GM23338 (cell line): ENCODE data around the gene SFRP5. TPM values are rescaled to one million over a fixed set of nuclear protein-coding genes. Genes with fewer than 3 reads are reported as not detected.

Experiments
- ATAC-seq: fragments of 200-7000 bp; cut with Tn5 transposase; 3 replicates; pipeline ENCODE4 v1.9.1; 2020
- DNase-seq: peaks from one replicate; pipeline ENCODE4 v3.0.0-alpha.2; 2015; ENCODE audit warnings: low spot score
- H2AFZ ChIP-seq: fragments of 200-600 bp; sonication (generic); 2 replicates; pipeline ENCODE4 v1.8.0; 2016; ENCODE audit warnings: antibody characterized with exemption, mild to moderate bottlenecking, moderate library complexity
- H3F3A ChIP-seq: fragments of 200-600 bp; sonication (generic); replicated peaks from 2 replicates; pipeline ENCODE4 v1.8.0; 2017; ENCODE audit warnings: antibody characterized with exemption, mixed run types, low read depth
- H3K27ac ChIP-seq: fragments of 200-600 bp; sonication (generic); 2 replicates; pipeline ENCODE4 v1.6.1; 2016; ENCODE audit warnings: low read depth
- H3K27me3 ChIP-seq: fragments of 200-600 bp; sonication (generic); 2 replicates; pipeline ENCODE4 v1.8.0; 2016; ENCODE audit warnings: mild to moderate bottlenecking, mixed run types, moderate library complexity; ENCODE audit not compliant: insufficient read depth
- H3K36me3 ChIP-seq: fragments of 200-600 bp; sonication (generic); 2 replicates; pipeline ENCODE4 v1.8.0; 2016; ENCODE audit warnings: mild to moderate bottlenecking; ENCODE audit not compliant: insufficient read depth
- H3K4me1 ChIP-seq: fragments of 200-600 bp; sonication (generic); 2 replicates; pipeline ENCODE4 v1.8.0; 2016; ENCODE audit warnings: mild to moderate bottlenecking, moderate library complexity; ENCODE audit not compliant: insufficient read depth
- H3K4me2 ChIP-seq: fragments of 200-600 bp; sonication (generic); 2 replicates; pipeline ENCODE4 v1.7.1; 2017; ENCODE audit warnings: mixed run types
- H3K4me3 ChIP-seq: fragments of 200-600 bp; sonication (generic); 2 replicates; pipeline ENCODE4 v1.6.1; 2016; ENCODE audit warnings: mixed run types
- H3K79me2 ChIP-seq: fragments of 200-600 bp; sonication (generic); replicated peaks from 2 replicates; pipeline ENCODE4 v1.8.0; 2017; ENCODE audit warnings: mild to moderate bottlenecking; ENCODE audit not compliant: insufficient read depth
- H3K9me2 ChIP-seq: fragments of 200-600 bp; sonication (generic); 2 replicates; pipeline ENCODE4 v1.8.0; 2017; ENCODE audit not compliant: insufficient read depth
- H4K20me1 ChIP-seq: fragments of 200-600 bp; sonication (generic); replicated peaks from 2 replicates; pipeline ENCODE4 v1.8.0; 2017; ENCODE audit warnings: mild to moderate bottlenecking; ENCODE audit not compliant: insufficient read depth
- H3K27ac Mint-ChIP-seq: 2 replicates; pipeline ENCODE4 v1.8.0; 2020; ENCODE audit warnings: inconsistent platforms, mild to moderate bottlenecking, moderate library complexity, mixed read lengths
- H3K27me3 Mint-ChIP-seq: 3 replicates; pipeline ENCODE4 v1.8.0; 2022; ENCODE audit warnings: low read depth, mild to moderate bottlenecking, moderate library complexity, mixed read lengths, inconsistent platforms; ENCODE audit not compliant: insufficient read depth, poor library complexity
- H3K36me3 Mint-ChIP-seq: 3 replicates; pipeline ENCODE4 v1.8.0; 2021; ENCODE audit warnings: low read depth, mild to moderate bottlenecking, inconsistent platforms, moderate library complexity, mixed read lengths
- H3K4me1 Mint-ChIP-seq: 3 replicates; pipeline ENCODE4 v1.8.0; 2020; ENCODE audit warnings: mild to moderate bottlenecking, inconsistent platforms, mixed read lengths
- H3K4me3 Mint-ChIP-seq: 3 replicates; pipeline ENCODE4 v1.8.0; 2021; ENCODE audit warnings: moderate library complexity, mild to moderate bottlenecking, inconsistent platforms, mixed read lengths
- H3K9me3 Mint-ChIP-seq: 3 replicates; pipeline ENCODE4 v1.8.0; 2020; ENCODE audit warnings: moderate library complexity, mild to moderate bottlenecking, inconsistent platforms, mixed read lengths
- CREB1 ChIP-seq: fragments of 250-450 bp; sonication (Bioruptor Pico); IDR thresholded peaks from 2 replicates; pipeline ENCODE4 v1.5.0; 2020; ENCODE audit warnings: low read depth, mild to moderate bottlenecking, moderate library complexity
- ZNF462 ChIP-seq: fragments of 250-450 bp; sonication (Bioruptor Pico); IDR thresholded peaks from 2 replicates; pipeline ENCODE4 v1.5.0; 2020; ENCODE audit warnings: mild to moderate bottlenecking, moderate library complexity
- polyA plus RNA-seq: library from polyadenylated mRNA; unstranded; fragments of >200 nt; fragmentation: Nextera tagmentation; extraction: Ambion mirVana; gene quantifications from 2 replicates; pipeline ENCODE4 v1.2.1, GENCODE V29; 2016
- total RNA-seq: library from RNA; depleted of rRNA; stranded (reverse); fragments of >200 nt; shearing (Covaris generic); gene quantifications from 2 replicates; pipeline ENCODE4 v1.2.3, GENCODE V29; 2014
- TF ChIP-seq, protein P1 (sequence below), 2 experiments: fragments of 200-600 bp in 1 of 2; sonication (generic) in 1 of 2; conservative IDR thresholded peaks; 2 replicates each; pipeline versions ENCODE4 v1.5.1 to v1.6.1; 2016 to 2017; ENCODE audit warnings: antibody characterized with exemption in 2 of 2, low read depth in 2 of 2, mild to moderate bottlenecking in 2 of 2, moderate library complexity in 1 of 2

Gene SFRP5
- total and polyA plus RNA-seq, 2 experiments from 2014 or later, result 2.4 to 3.5 TPM

DNA sequence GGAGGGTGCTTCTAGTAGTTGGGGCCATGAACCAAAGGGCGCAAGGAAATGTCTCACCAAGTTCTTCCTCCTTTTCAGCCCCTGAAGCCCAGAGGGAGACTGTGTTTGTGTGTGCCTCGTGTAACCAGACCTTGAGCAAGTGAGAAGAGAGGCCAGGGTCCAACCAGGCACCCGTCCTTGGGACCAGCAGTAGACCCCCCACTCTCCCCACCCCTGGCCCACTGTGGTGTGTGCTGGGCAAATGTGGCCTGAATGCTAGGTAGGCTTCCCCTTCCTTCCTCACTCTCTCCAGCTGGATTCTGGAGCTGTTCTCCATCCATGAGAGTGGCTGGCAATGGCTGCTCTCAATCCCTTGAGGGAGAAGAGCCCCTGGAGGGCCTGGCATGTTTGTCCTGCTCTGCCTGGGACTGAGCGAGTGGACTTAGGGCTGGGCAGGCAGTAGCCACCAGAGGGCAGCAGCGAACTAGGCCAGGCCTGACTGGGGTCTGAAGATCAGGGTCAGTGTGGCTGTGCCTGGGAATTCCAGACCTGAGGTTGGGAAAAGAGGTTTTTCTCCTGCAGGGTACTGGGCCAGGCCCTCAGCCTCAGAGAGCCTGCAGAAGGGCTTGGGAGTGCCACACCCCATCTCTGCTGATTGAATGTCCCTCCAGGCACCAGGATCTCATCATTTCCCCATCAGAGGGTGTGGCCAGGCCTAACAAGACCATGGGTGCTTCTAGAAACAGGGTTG lies 12.5 kb downstream of the SFRP5 start:
- no peak overlapping the region for H3K4me3 ChIP-seq
- Mint-ChIP-seq H3K27ac (peak overlapping the region; percentile 70; the same call in 1 of the 2 replicates), H3K4me1 (peaks cover 24% of the 10 kb centered on the region), H3K4me3 (no peak overlapping the region), H3K9me3 (no peaks in the 10 kb centered on the region), H3K36me3 (peaks cover 54% of the 10 kb centered on the region), H3K27me3 (peaks cover 20% of the 10 kb centered on the region)
- H3K36me3 ChIP-seq, result peaks cover 16% of the 10 kb centered on the region; the same call in 1 of the 2 replicates
- DNase-seq (peak; percentile 92), ATAC-seq (peak; percentile 85)
- no peaks in the 10 kb centered on the region for H3K79me2 ChIP-seq
- H2AFZ ChIP-seq, result no peak overlapping the region
- TF ChIP-seq, protein P1, sequence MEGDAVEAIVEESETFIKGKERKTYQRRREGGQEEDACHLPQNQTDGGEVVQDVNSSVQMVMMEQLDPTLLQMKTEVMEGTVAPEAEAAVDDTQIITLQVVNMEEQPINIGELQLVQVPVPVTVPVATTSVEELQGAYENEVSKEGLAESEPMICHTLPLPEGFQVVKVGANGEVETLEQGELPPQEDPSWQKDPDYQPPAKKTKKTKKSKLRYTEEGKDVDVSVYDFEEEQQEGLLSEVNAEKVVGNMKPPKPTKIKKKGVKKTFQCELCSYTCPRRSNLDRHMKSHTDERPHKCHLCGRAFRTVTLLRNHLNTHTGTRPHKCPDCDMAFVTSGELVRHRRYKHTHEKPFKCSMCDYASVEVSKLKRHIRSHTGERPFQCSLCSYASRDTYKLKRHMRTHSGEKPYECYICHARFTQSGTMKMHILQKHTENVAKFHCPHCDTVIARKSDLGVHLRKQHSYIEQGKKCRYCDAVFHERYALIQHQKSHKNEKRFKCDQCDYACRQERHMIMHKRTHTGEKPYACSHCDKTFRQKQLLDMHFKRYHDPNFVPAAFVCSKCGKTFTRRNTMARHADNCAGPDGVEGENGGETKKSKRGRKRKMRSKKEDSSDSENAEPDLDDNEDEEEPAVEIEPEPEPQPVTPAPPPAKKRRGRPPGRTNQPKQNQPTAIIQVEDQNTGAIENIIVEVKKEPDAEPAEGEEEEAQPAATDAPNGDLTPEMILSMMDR (conservative IDR thresholded peaks at IDR 0.05; ENCODE audit: low read depth in 2 of 2), result peak; percentile 92 to 96
- 0 out of 2 replicates have a peak, but pooled peaks have one; percentile 20 for TF ChIP-seq ZNF462 (CRISPR knock-in tag)
- TF ChIP-seq CREB1 (CRISPR knock-in tag), result no peak
- H3F3A ChIP-seq, result no peaks in the 10 kb centered on the region
- no peaks in the 10 kb centered on the region for H3K9me2 ChIP-seq
- peaks cover 7% of the 10 kb centered on the region; the same call in 1 of the 2 replicates for H3K4me1 ChIP-seq
- no peak overlapping the region for H3K27ac ChIP-seq
- H3K4me2 ChIP-seq, result no peak overlapping the region
- H4K20me1 ChIP-seq, result no peaks in the 10 kb centered on the region; the same call in 1 of the 2 replicates
- no peaks in the 10 kb centered on the region for H3K27me3 ChIP-seq
